IMR-90 (cell line): Measurements from ENCODE around the gene NADK2.

ENCODE experiments used
- BHLHE40 ChIP-seq: fragments of 150-350 bp; IDR thresholded peaks from 2 replicates; pipeline ENCODE4 v1.6.1; 2016; ENCODE audit warnings: mild to moderate bottlenecking, low read depth, low read length
- CEBPB ChIP-seq: IDR thresholded peaks from 2 replicates; pipeline ENCODE4 v1.6.1; 2012; ENCODE audit warnings: low read depth, low read length, improper control_type of control experiment
- MAFK ChIP-seq: IDR thresholded peaks from 2 replicates; pipeline ENCODE4 v1.6.1; 2012; ENCODE audit warnings: low read depth, low read length, improper control_type of control experiment
- MXI1 ChIP-seq: IDR thresholded peaks from 2 replicates; pipeline ENCODE4 v1.6.1; 2012; ENCODE audit warnings: low read depth, mild to moderate bottlenecking, low read length, moderate library complexity, borderline replicate concordance
- POLR2A ChIP-seq: IDR thresholded peaks from 2 replicates; pipeline ENCODE4 v1.6.1; 2012; ENCODE audit warnings: mild to moderate bottlenecking, low read depth, low read length
- RAD21 ChIP-seq: IDR thresholded peaks from 2 replicates; pipeline ENCODE4 v1.6.1; 2012; ENCODE audit warnings: low read length, improper control_type of control experiment
- RCOR1 ChIP-seq: IDR thresholded peaks from 2 replicates; pipeline ENCODE4 v1.6.1; 2012; ENCODE audit warnings: mild to moderate bottlenecking, low read length, improper control_type of control experiment; ENCODE audit not compliant: insufficient replicate concordance
- SMC3 ChIP-seq: fragments of 150-350 bp; IDR thresholded peaks from 2 replicates; pipeline ENCODE4 v1.6.1; 2016; ENCODE audit warnings: low read depth, mild to moderate bottlenecking, antibody characterized with exemption, low read length, moderate library complexity
- TF ChIP-seq, protein P1 (sequence below): conservative IDR thresholded peaks from 2 replicates; pipeline ENCODE4 v1.5.1; 2012; ENCODE audit warnings: mild to moderate bottlenecking, low read depth, low read length, improper control_type of control experiment

DNA sequence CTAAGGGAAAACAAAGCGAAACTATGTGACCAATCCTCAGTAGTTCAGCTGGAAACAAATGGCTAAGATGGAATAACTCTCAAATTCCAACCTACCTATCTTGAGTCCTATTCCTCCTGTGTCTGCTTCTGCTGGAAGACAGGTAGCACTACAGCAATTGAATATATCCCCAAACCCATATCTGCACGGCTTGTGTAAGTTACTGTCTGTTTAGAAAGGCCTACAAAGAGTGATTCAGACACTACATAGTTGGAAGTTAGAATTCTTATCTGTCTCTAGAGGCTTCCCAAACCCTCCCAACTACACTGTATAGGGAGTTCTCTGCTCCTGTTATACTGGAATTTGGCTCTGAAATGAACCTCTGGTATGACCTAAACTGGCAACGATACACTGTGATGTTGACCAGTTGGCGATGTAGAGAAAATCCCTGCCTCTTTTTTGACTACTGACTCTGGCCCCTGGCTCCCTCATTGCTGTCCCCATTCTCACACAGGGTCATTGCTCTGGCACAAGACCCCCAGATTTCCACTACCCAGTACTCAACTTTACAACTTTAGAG is 22.6 kb upstream of the NADK2 start:
- TF ChIP-seq, protein P1, sequence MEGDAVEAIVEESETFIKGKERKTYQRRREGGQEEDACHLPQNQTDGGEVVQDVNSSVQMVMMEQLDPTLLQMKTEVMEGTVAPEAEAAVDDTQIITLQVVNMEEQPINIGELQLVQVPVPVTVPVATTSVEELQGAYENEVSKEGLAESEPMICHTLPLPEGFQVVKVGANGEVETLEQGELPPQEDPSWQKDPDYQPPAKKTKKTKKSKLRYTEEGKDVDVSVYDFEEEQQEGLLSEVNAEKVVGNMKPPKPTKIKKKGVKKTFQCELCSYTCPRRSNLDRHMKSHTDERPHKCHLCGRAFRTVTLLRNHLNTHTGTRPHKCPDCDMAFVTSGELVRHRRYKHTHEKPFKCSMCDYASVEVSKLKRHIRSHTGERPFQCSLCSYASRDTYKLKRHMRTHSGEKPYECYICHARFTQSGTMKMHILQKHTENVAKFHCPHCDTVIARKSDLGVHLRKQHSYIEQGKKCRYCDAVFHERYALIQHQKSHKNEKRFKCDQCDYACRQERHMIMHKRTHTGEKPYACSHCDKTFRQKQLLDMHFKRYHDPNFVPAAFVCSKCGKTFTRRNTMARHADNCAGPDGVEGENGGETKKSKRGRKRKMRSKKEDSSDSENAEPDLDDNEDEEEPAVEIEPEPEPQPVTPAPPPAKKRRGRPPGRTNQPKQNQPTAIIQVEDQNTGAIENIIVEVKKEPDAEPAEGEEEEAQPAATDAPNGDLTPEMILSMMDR: no peak
- TF ChIP-seq MXI1 (no peak), MAFK (no peak), RAD21 (no peak), SMC3 (no peak), POLR2A (no peak), BHLHE40 (no peak), CEBPB (no peak), RCOR1 (no peak)
